K562 (cell line): Measurements from ENCODE around the gene TLL1.

ENCODE experiments used
- CHD4 ChIP-seq: fragments of 200-600 bp; sonication (generic); IDR thresholded peaks from 3 replicates; pipeline ENCODE4 v1.6.1; 2012; ENCODE audit warnings: low read depth, mild to moderate bottlenecking, mixed read lengths, low read length, inconsistent platforms; ENCODE audit not compliant: insufficient read depth, insufficient replicate concordance, poor library complexity, severe bottlenecking
- FOXJ3 ChIP-seq: sonication (generic); formaldehyde crosslinking; IDR thresholded peaks from 2 replicates; pipeline ENCODE4 v1.4.0; 2020; ENCODE audit warnings: mild to moderate bottlenecking, missing genetic modification reagents
- FOXK2 ChIP-seq, 2 experiments: fragments of 450-650 bp; IDR thresholded peaks in 1 of 2; conservative IDR thresholded peaks in 1 of 2; 2 replicates each; pipeline ENCODE4 v1.6.1; 2016; ENCODE audit warnings: low read depth in 2 of 2, mild to moderate bottlenecking in 1 of 2
- GTF2F1 ChIP-seq: IDR thresholded peaks from 2 replicates; pipeline ENCODE4 v1.6.1; 2011; ENCODE audit warnings: low read depth, low read length, improper control_type of control experiment
- JUN ChIP-seq, 2 experiments: sonication (generic) in 1 of 2; formaldehyde crosslinking in 1 of 2; IDR thresholded peaks; 2 replicates each; pipeline versions ENCODE4 v1.6.1 to v1.8.0; 2012 to 2022; ENCODE audit warnings: borderline replicate concordance in 2 of 2, mild to moderate bottlenecking in 2 of 2, improper control_type of control experiment in 1 of 2, low read depth in 1 of 2, low read length in 1 of 2, missing genetic modification reagents in 1 of 2
- RNF2 ChIP-seq: sonication (generic); IDR thresholded peaks from 2 replicates; pipeline ENCODE4 v1.6.1; 2016
- STAT5B ChIP-seq: fragments of 250-450 bp; sonication (Bioruptor Pico); IDR thresholded peaks from 2 replicates; pipeline ENCODE4 v1.8.0; 2021; ENCODE audit warnings: mild to moderate bottlenecking, inconsistent platforms
- TF ChIP-seq, protein P1 (sequence below): sonication (generic); formaldehyde crosslinking; IDR thresholded peaks from 2 replicates; pipeline ENCODE4 v1.9.0; 2022; ENCODE audit warnings: mild to moderate bottlenecking, missing genetic modification reagents
- TF ChIP-seq, protein P2 (sequence below), 3 experiments: IDR thresholded peaks in 2 of 3; conservative IDR thresholded peaks in 1 of 3; 2 replicates each; pipeline ENCODE4 v1.5.1; 2011 to 2012; ENCODE audit warnings: low read length in 3 of 3, mild to moderate bottlenecking in 3 of 3, control low read depth in 2 of 3, improper control_type of control experiment in 1 of 3, inconsistent platforms in 1 of 3, low read depth in 1 of 3, mixed read lengths in 1 of 3, moderate library complexity in 1 of 3; ENCODE audit not compliant: insufficient read depth in 2 of 3
- TF ChIP-seq, protein P3 (sequence below), 2 experiments: fragments of 450-650 bp; formaldehyde crosslinking in 1 of 2; IDR thresholded peaks; 2 replicates each; pipeline versions ENCODE4 v1.4.0 to v1.6.1; 2014 to 2020; ENCODE audit warnings: mild to moderate bottlenecking in 2 of 2, borderline replicate concordance in 1 of 2, low read depth in 1 of 2
- TF ChIP-seq, protein P4 (sequence below): sonication (generic); formaldehyde crosslinking; IDR thresholded peaks from 2 replicates; pipeline ENCODE4 v1.8.1; 2022; ENCODE audit warnings: missing genetic modification reagents

DNA sequence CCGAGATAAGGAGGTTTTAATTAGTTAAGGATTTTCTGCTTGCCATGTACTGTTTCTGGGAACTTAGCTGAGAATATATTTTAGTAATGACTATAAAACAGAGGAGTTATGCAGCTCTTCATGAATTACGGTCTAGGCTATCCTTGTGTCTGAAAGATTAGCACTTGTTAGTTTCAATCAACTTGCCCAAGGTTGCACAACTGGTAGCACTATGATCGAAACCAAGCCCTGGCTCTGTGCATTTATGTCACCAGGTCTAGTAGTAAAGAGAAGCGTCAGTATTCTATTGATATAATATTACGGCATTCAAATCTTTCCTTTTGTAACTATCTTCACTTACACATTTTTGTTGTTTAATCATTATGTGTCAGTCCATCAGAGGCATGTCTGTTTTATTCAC, 176.0 kb downstream of the TLL1 start:
- no peak for TF ChIP-seq FOXJ3
- TF ChIP-seq JUN (IDR thresholded peaks at IDR 0.05; ENCODE audit: borderline replicate concordance, low read depth, low read length) = no peak
- TF ChIP-seq JUN (CRISPR knock-in tag; IDR thresholded peaks at IDR 0.05; ENCODE audit: borderline replicate concordance) = no peak
- no peak for TF ChIP-seq GTF2F1
- no peak for TF ChIP-seq FOXK2 (conservative IDR thresholded peaks at IDR 0.05 in 1 of 2, IDR thresholded peaks at IDR 0.05 in 1 of 2; ENCODE audit: low read depth in 2 of 2)
- TF ChIP-seq, protein P1, sequence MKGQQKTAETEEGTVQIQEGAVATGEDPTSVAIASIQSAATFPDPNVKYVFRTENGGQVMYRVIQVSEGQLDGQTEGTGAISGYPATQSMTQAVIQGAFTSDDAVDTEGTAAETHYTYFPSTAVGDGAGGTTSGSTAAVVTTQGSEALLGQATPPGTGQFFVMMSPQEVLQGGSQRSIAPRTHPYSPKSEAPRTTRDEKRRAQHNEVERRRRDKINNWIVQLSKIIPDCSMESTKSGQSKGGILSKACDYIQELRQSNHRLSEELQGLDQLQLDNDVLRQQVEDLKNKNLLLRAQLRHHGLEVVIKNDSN (CRISPR knock-in tag) = no peak
- TF ChIP-seq STAT5B (CRISPR knock-in tag) = no peak
- TF ChIP-seq, protein P2, sequence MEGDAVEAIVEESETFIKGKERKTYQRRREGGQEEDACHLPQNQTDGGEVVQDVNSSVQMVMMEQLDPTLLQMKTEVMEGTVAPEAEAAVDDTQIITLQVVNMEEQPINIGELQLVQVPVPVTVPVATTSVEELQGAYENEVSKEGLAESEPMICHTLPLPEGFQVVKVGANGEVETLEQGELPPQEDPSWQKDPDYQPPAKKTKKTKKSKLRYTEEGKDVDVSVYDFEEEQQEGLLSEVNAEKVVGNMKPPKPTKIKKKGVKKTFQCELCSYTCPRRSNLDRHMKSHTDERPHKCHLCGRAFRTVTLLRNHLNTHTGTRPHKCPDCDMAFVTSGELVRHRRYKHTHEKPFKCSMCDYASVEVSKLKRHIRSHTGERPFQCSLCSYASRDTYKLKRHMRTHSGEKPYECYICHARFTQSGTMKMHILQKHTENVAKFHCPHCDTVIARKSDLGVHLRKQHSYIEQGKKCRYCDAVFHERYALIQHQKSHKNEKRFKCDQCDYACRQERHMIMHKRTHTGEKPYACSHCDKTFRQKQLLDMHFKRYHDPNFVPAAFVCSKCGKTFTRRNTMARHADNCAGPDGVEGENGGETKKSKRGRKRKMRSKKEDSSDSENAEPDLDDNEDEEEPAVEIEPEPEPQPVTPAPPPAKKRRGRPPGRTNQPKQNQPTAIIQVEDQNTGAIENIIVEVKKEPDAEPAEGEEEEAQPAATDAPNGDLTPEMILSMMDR (IDR thresholded peaks at IDR 0.05 in 2 of 3, conservative IDR thresholded peaks at IDR 0.05 in 1 of 3; ENCODE audit: insufficient read depth in 2 of 3, low read depth in 1 of 3, low read length in 3 of 3) = no peak
- TF ChIP-seq CHD4 = no peak
- TF ChIP-seq RNF2 = no peak
- TF ChIP-seq, protein P3, sequence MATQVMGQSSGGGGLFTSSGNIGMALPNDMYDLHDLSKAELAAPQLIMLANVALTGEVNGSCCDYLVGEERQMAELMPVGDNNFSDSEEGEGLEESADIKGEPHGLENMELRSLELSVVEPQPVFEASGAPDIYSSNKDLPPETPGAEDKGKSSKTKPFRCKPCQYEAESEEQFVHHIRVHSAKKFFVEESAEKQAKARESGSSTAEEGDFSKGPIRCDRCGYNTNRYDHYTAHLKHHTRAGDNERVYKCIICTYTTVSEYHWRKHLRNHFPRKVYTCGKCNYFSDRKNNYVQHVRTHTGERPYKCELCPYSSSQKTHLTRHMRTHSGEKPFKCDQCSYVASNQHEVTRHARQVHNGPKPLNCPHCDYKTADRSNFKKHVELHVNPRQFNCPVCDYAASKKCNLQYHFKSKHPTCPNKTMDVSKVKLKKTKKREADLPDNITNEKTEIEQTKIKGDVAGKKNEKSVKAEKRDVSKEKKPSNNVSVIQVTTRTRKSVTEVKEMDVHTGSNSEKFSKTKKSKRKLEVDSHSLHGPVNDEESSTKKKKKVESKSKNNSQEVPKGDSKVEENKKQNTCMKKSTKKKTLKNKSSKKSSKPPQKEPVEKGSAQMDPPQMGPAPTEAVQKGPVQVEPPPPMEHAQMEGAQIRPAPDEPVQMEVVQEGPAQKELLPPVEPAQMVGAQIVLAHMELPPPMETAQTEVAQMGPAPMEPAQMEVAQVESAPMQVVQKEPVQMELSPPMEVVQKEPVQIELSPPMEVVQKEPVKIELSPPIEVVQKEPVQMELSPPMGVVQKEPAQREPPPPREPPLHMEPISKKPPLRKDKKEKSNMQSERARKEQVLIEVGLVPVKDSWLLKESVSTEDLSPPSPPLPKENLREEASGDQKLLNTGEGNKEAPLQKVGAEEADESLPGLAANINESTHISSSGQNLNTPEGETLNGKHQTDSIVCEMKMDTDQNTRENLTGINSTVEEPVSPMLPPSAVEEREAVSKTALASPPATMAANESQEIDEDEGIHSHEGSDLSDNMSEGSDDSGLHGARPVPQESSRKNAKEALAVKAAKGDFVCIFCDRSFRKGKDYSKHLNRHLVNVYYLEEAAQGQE (IDR thresholded peaks at IDR 0.05; ENCODE audit: borderline replicate concordance) = no peak
- TF ChIP-seq, protein P3 (CRISPR knock-in tag; IDR thresholded peaks at IDR 0.05; ENCODE audit: low read depth) = no peak
- TF ChIP-seq, protein P4, sequence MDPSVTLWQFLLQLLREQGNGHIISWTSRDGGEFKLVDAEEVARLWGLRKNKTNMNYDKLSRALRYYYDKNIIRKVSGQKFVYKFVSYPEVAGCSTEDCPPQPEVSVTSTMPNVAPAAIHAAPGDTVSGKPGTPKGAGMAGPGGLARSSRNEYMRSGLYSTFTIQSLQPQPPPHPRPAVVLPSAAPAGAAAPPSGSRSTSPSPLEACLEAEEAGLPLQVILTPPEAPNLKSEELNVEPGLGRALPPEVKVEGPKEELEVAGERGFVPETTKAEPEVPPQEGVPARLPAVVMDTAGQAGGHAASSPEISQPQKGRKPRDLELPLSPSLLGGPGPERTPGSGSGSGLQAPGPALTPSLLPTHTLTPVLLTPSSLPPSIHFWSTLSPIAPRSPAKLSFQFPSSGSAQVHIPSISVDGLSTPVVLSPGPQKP = no peak
